ENCODE measurements around the gene SCG5.

- TF ChIP-seq CTCF (IDR thresholded peaks at IDR 0.05), result no peak
- TF ChIP-seq RFX5 (IDR thresholded peaks at IDR 0.05; ENCODE audit: low read length), result no peak
- no peak for TF ChIP-seq USF1 (IDR thresholded peaks at IDR 0.05; ENCODE audit: borderline replicate concordance, low read depth)
Observed at GRCh38 chr15:32706704-32707103, 65.2 kb downstream of the SCG5 start.

All from SK-N-SH (cell line).